Esophagus squamous epithelium (tissue), 5 donors: ENCODE data around the gene CENPL. TPM values are rescaled to one million over a fixed set of nuclear protein-coding genes. Genes with fewer than 3 reads are reported as not detected.
"Not testable (repeated sequence)": the region's sequence is repeated elsewhere in the genome, so short reads cannot be mapped to it uniquely, and the experiment has no call there.

Source experiments
- DNase-seq: peaks from one replicate; lab custom pipeline; 2025; lab: John Stamatoyannopoulos, UW
- H3K27ac ChIP-seq, 4 donors: fragments of 200-600 bp; sonication (generic); one replicate each; pipeline ENCODE4 v1.5.1; 2016 to 2019; ENCODE audit warnings: mild to moderate bottlenecking in 1 of 4
- H3K27me3 ChIP-seq, 4 donors: fragments of 200-600 bp; sonication (generic); 1 replicate in 3 of 4; 2 replicates in 1 of 4; pipeline versions ENCODE4 v1.5.1 to v1.6.0; 2017 to 2021; ENCODE audit warnings: antibody characterized with exemption in 1 of 4
- H3K36me3 ChIP-seq, 3 donors: fragments of 200-600 bp; sonication (generic); one replicate each; pipeline ENCODE4 v1.5.1; 2016 to 2019
- H3K4me1 ChIP-seq, 3 donors: fragments of 200-600 bp; sonication (generic); one replicate each; pipeline ENCODE4 v1.5.1; 2017 to 2019
- H3K4me3 ChIP-seq, 4 donors: fragments of 200-600 bp; sonication (generic); 1 replicate in 3 of 4; 2 replicates in 1 of 4; pipeline ENCODE4 v1.5.1; 2016 to 2019; ENCODE audit warnings: mild to moderate bottlenecking in 2 of 4, moderate library complexity in 1 of 4
- H3K9me3 ChIP-seq, 3 donors: fragments of 200-600 bp; sonication (generic); one replicate each; pipeline ENCODE4 v1.5.1; 2016 to 2019
- POLR2A ChIP-seq, 4 donors: fragments of 450-650 bp; IDR thresholded peaks; one replicate each; pipeline ENCODE4 v1.6.1; 2017; ENCODE audit warnings: antibody characterized with exemption in 4 of 4, mild to moderate bottlenecking in 4 of 4, moderate library complexity in 3 of 4
- WGBS, 2 donors: methylation state at CpG; one replicate each; pipeline ENCODE4 v1.1.5; 2018; 5-methylcytosine and 5-hydroxymethylcytosine counted together
- intact Hi-C: fragments of 100-400 bp; cut with DNase I; formaldehyde crosslinking; loops from one replicate; pipeline ENCODE4 v1.15.0; 2022
- total RNA-seq, 4 donors: library from RNA; depleted of rRNA; stranded (reverse); fragments of >200 nt; gene quantifications; one replicate each; pipeline ENCODE4 v1.1.0, GENCODE V29; 2016
- TF ChIP-seq, protein P1 (sequence below), 6 experiments: fragments of 450-650 bp in 4 of 6; fragments of 200-600 bp in 2 of 6; sonication (generic) in 2 of 6; IDR thresholded peaks; one replicate each; pipeline ENCODE4 v1.5.1; 2016 to 2019; ENCODE audit warnings: antibody characterized with exemption in 6 of 6, mild to moderate bottlenecking in 4 of 6, moderate library complexity in 4 of 6
- donor health status: DM: yes; HTN: yes; CAD: no.

The CENPL gene
- total RNA-seq, 4 donors from 2014 or later: 3.6 to 18.2 (median 7.5) TPM

- Histone ChIP-seq H3K4me3 (no peak overlapping the region), H3K9me3 (no peaks in the 10 kb centered on the region), H3K36me3 (peaks cover 0 to 73% (median 31%) of the 10 kb centered on the region in 3 donors), H3K27ac (no peak overlapping the region), H3K4me1 (no peaks in the 10 kb centered on the region), H3K27me3 (no peaks in the 10 kb centered on the region)
- no peak for DNase-seq
- intact Hi-C loops: no loop called here
- TF ChIP-seq, protein P1, sequence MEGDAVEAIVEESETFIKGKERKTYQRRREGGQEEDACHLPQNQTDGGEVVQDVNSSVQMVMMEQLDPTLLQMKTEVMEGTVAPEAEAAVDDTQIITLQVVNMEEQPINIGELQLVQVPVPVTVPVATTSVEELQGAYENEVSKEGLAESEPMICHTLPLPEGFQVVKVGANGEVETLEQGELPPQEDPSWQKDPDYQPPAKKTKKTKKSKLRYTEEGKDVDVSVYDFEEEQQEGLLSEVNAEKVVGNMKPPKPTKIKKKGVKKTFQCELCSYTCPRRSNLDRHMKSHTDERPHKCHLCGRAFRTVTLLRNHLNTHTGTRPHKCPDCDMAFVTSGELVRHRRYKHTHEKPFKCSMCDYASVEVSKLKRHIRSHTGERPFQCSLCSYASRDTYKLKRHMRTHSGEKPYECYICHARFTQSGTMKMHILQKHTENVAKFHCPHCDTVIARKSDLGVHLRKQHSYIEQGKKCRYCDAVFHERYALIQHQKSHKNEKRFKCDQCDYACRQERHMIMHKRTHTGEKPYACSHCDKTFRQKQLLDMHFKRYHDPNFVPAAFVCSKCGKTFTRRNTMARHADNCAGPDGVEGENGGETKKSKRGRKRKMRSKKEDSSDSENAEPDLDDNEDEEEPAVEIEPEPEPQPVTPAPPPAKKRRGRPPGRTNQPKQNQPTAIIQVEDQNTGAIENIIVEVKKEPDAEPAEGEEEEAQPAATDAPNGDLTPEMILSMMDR (IDR thresholded peaks at IDR 0.05): no peak
- TF ChIP-seq POLR2A (IDR thresholded peaks at IDR 0.05): no peak
- WGBS, 2 donors: 89 to 91% methylated on average over 5 of the region's 5 CpGs
Observed at GRCh38 chr1:173775578-173776226, 49.0 kb downstream of the CENPL start.

DNA sequence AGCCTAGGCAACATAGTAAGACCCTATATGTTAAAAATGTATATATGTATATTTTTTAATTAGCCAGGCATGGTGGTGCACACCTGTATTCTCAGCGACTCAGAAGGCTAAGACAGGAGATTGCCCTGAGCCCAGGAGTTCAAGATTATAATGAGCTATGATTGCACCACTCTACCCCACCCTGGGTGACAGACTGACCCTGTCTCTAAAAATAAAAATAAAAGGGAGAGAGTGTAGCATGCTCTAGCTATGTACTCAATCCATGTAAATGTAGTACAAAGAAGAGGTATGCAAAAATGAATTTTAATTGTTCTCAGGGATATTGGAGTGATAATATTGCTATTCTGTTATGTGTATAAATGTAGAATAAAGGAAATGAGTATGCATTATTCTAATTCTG lies 53.1 kb downstream of the CENPL start:
- 92 to 100% methylated on average over 1 of the region's 1 CpG for WGBS, 2 donors
- no peaks in the 10 kb centered on the region for H3K4me1 ChIP-seq
- H3K9me3 ChIP-seq: no peaks in the 10 kb centered on the region
- no peaks in the 10 kb centered on the region for H3K27me3 ChIP-seq
- no peak for DNase-seq
- no peak overlapping the region for H3K27ac ChIP-seq
- no peak overlapping the region for H3K4me3 ChIP-seq
- intact Hi-C loops: no loop called here
- TF ChIP-seq, protein P1 (IDR thresholded peaks at IDR 0.05): no peak
- TF ChIP-seq POLR2A (IDR thresholded peaks at IDR 0.05): no peak
- H3K36me3 ChIP-seq: peaks cover 0 to 63% (median 10%) of the 10 kb centered on the region in 3 donors

DNA sequence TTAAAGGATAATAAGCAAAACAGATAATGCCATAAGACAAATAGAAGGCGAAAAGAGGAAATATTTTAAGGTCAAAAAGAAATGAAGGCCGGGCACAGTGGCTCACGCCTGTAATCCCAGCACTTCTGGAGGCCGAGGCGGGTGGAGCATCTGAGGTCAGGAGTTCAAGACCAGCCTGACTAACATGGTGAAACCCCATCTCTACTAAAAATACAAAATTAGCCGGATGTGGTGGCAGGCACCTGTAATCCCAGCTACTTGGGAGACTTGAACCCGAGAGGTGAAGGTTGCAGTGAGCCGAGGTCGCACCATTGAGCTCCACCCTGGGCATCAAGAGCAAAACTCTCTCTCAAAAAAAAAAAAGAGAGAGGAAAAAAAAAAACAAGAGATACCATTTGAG lies 54.4 kb downstream of the CENPL start:
- WGBS, 2 donors: 89 to 95% methylated on average over 8 to 9 of the region's 9 CpGs
- H3K36me3 ChIP-seq: peaks cover 0 to 63% (median 4%) of the 10 kb centered on the region in 3 donors
- H3K27me3 ChIP-seq, intact Hi-C loops, DNase-seq, H3K27ac ChIP-seq, H3K9me3 ChIP-seq, H3K4me3 ChIP-seq, H3K4me1 ChIP-seq: not testable (repeated sequence)

DNA sequence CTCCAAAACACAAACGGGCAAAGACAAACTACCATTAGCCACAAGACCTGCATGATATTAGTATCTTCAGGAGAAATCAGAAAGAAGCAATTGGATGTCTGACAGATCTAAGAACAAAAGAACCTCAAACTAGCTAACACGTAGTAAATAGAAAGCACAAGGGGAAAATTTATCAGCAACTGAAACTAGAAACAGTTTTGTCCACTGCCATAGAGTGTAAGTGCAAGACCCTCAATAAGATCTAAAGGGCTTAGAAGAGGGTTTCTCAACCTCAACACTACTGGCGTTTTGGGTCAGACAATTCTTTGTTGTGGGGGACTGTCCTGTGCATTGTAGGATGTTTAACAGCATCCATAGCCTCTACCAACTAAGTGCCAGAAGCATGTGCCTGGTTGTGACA lies 55.9 kb downstream of the CENPL start:
- Histone ChIP-seq H3K4me1 (no peaks in the 10 kb centered on the region), H3K36me3 (peaks cover 0 to 52% (median 0%) of the 10 kb centered on the region in 3 donors), H3K9me3 (peaks cover 0 to 4% (median 0%) of the 10 kb centered on the region in 3 donors), H3K27me3 (no peaks in the 10 kb centered on the region), H3K27ac (no peak overlapping the region), H3K4me3 (no peak overlapping the region)
- no peak for TF ChIP-seq POLR2A (IDR thresholded peaks at IDR 0.05)
- TF ChIP-seq, protein P1 (IDR thresholded peaks at IDR 0.05): no peak
- intact Hi-C loops: no loop called here
- no peak for DNase-seq
- 90 to 92% methylated on average over 3 of the region's 3 CpGs for WGBS, 2 donors

DNA sequence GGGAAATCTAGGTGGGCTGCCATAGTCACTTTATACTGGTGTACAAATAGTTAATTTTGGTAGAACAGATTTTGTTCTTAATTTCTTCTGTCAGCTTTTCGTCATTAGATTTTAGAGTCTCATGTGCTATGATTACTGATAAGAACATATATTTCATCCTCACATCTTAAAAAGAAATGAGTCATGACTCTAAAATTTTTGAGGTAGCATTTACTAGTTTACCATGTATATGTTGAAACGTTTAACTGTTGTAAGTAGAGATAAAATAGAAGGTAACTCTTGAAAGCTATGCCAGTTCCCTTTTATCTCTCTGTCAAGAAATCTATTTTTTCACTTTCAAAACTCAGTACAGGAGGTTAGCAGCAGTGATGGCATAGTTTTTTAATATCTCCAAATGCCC lies 56.5 kb downstream of the CENPL start:
- intact Hi-C loops: no loop called here
- Histone ChIP-seq H3K27ac (no peak overlapping the region), H3K9me3 (peaks cover 0 to 7% (median 0%) of the 10 kb centered on the region in 3 donors), H3K27me3 (no peaks in the 10 kb centered on the region), H3K4me3 (no peak overlapping the region), H3K36me3 (peaks cover 0 to 46% (median 0%) of the 10 kb centered on the region in 3 donors), H3K4me1 (no peaks in the 10 kb centered on the region)
- DNase-seq: no peak
- 77 to 87% methylated on average over 2 of the region's 2 CpGs for WGBS, 2 donors
- no peak for TF ChIP-seq POLR2A (IDR thresholded peaks at IDR 0.05)
- TF ChIP-seq, protein P1 (IDR thresholded peaks at IDR 0.05): no peak

DNA sequence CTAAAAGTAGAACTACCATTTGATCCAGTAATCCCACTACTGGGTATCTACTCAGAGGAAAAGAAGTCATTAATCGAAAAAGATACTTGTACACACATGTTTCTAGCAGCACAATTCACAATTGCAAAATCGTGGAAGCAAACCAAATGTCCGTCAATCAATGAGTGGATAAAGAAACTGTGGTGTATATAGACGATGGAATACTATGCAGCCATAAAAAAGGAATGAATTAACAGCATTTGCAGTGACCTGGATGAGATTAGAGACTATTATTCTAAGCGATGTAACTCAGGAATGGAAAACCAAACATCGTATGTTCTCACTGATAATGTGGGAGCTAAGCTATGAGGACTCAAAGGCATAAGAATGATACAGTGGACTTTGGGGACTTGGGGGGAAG lies 60.4 kb downstream of the CENPL start:
- H3K9me3 ChIP-seq, intact Hi-C loops, H3K4me1 ChIP-seq, H3K27me3 ChIP-seq, H3K4me3 ChIP-seq, DNase-seq, H3K27ac ChIP-seq: not testable (repeated sequence)
- peaks cover 0 to 47% (median 0%) of the 10 kb centered on the region in 3 donors for H3K36me3 ChIP-seq
- WGBS, 2 donors: 93 to 95% methylated on average over 6 of the region's 6 CpGs
